ENCODE results near the gene KRTAP29-1. TPM values are rescaled to one million over a fixed set of nuclear protein-coding genes. Genes with fewer than 3 reads are reported as not detected.

KRTAP29-1 gene
- total and polyA plus RNA-seq, 12 donors, result not detected

DNA sequence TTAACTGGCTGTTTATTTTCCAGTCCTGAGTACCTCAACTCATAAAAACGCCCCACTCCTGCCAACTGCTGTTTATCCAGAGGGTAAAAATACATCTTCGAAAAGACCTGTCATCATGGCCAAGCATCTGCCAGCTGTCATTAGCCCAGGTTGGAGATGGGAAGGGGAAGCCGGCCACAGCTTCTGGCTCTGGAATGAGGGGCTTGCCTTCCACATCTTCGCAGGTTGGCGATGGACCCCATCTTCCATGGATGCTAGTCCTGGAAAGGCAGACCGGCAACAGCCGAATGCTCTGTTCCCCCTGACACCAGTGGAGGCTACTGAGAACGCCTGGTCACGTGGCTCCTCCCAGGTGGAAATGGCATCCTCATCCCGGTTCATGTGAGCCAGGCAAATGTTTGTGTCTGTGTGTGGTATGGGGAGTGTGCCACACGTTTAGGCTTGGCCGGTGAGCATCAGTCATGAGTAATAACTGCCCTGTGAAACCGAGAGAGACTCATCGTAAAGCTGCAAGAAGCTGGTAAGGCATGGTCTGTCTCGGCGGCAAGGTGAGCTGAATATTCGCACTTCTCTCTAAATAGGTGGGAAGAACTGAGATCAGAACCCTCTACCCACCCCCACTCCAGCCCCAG is 13.3 kb upstream of the KRTAP29-1 start:
- WGBS, 2 donors, result 71 to 72% methylated on average over 17 of the region's 17 CpGs
- peaks cover 0 to 21% (median 7%) of the 10 kb centered on the region in 11 donors for H3K9me3 ChIP-seq
- intact Hi-C loops (cut with DNase I), result no loop called here
- no peaks in the 10 kb centered on the region for H3K36me3 ChIP-seq
- H3K4me3 ChIP-seq, result no peak overlapping the region
- no peak overlapping the region for H3K27ac ChIP-seq
- no peaks in the 10 kb centered on the region for H3K4me1 ChIP-seq
- H3K27me3 ChIP-seq, result peaks cover 0 to 38% (median 25%) of the 10 kb centered on the region in 7 donors
- DNase-seq, result no peak
- no peak for ATAC-seq
- TF ChIP-seq, protein P1, sequence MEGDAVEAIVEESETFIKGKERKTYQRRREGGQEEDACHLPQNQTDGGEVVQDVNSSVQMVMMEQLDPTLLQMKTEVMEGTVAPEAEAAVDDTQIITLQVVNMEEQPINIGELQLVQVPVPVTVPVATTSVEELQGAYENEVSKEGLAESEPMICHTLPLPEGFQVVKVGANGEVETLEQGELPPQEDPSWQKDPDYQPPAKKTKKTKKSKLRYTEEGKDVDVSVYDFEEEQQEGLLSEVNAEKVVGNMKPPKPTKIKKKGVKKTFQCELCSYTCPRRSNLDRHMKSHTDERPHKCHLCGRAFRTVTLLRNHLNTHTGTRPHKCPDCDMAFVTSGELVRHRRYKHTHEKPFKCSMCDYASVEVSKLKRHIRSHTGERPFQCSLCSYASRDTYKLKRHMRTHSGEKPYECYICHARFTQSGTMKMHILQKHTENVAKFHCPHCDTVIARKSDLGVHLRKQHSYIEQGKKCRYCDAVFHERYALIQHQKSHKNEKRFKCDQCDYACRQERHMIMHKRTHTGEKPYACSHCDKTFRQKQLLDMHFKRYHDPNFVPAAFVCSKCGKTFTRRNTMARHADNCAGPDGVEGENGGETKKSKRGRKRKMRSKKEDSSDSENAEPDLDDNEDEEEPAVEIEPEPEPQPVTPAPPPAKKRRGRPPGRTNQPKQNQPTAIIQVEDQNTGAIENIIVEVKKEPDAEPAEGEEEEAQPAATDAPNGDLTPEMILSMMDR (IDR thresholded peaks at IDR 0.05), result no peak

DNA sequence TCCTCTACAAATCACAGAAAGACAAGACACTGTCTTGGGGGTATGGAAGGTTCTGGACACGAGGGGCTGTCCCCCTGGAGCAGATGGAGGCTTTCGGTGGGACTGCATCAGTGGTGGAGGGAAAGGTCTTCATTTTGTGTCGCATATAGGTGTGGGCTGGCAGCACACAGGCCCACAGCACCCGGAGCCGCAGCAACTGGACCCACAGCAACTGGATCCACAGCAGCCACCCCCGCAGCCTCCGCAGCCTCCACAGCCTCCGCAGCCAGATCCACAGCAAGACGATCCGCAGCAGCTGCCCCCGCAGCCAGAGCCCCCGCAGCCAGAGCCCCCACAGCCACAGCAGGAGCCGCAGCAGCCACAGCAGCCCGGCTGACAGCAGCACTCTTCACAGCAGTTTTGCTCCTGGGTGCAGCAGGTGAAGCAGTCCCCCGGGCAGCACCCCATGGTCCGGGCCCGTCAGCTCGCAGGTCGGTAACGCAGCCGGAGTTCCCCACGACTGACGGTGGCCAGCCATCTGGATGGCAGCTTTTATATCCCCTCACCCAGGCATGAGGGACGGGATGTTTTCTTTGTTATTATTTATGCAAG is 12.6 kb upstream of the KRTAP29-1 start, which contains the start of gene KRTAP17-1:
Gene KRTAP17-1 (minus strand): TSS at position 507 of the 591 bp plus-strand sequence. CDS start 60 bp downstream, at position 447.
- WGBS, 2 donors, result 80% methylated on average over 24 of the region's 24 CpGs
- Histone ChIP-seq H3K4me1 (no peaks in the 10 kb centered on the region), H3K27me3 (peaks cover 0 to 40% (median 26%) of the 10 kb centered on the region in 7 donors), H3K27ac (no peak within 1 kb of the TSS), H3K36me3 (no peaks in the 10 kb centered on the region), H3K4me3 (no peak within 1 kb of the TSS), H3K9me3 (peaks cover 0 to 15% (median 7%) of the 10 kb centered on the region in 11 donors)
- intact Hi-C loops (cut with DNase I), result no loop called here
- no peak for DNase-seq
- TF ChIP-seq, protein P1 (IDR thresholded peaks at IDR 0.05), result no peak
- ATAC-seq, result no peak

DNA sequence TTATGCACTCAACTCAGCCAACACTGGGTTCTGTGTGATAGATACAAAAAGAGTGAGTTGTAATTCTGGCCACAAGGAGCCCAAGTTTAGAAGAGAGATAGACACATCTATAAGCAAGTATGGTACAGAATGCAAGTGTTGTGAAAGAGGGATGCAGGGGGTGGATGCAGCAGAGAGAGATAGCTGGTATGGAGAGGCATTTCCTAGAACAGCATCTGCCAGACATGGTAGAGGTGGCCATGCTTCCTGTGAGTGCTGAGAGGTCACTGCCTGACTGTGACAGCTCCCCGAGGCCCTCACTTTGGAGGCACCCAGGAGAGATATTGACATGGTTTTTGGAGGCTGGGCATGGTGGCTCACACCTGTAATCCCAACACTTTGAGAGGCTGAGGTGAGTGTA is 8.5 kb upstream of the KRTAP29-1 start:
- TF ChIP-seq, protein P1 (IDR thresholded peaks at IDR 0.05), result no peak
- H3K27ac ChIP-seq, result no peak overlapping the region
- H3K9me3 ChIP-seq, result no peaks in the 10 kb centered on the region
- H3K27me3 ChIP-seq, result peaks cover 0 to 41% (median 28%) of the 10 kb centered on the region in 7 donors
- ATAC-seq (no peak), DNase-seq (no peak)
- intact Hi-C loops (cut with DNase I), result no loop called here
- H3K36me3 ChIP-seq, result no peaks in the 10 kb centered on the region
- H3K4me3 ChIP-seq, result no peak overlapping the region
- 35 to 66% methylated on average over 1 of the region's 1 CpG for WGBS, 2 donors
- peaks cover 0 to 26% (median 4%) of the 10 kb centered on the region in 9 donors for H3K4me1 ChIP-seq

DNA sequence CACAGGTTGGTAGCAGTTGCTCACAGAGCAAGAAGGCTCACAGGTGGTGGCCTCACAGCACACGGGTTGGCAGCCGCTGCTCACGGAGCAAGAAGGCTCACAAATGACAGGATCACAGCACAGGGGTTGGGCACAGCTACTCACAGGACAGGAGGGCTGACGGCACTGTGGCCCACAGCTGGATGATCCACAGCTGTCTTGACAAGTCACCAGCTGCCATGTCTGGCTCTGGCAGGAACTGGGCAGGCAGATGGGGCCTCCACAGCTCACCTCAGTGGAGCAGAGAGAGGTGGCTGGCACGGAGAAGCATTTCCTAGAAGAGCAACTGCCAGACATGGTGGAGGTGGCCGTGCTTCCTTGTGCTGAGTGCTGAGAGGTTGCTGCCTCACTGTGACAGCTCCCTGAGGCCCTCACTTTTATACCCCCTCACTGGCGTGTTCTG is 6.3 kb upstream of the KRTAP29-1 start, which contains the start of gene KRTAP16-1:
Gene KRTAP16-1 (minus strand): TSS at position 392 of the 442 bp plus-strand sequence. CDS start 56 bp downstream, at position 336.
- intact Hi-C loops (cut with DNase I), result loop anchor here in 1 of 10 donors (10.0 kb wide), 1 partner anchor 186 kb away; no protein-coding TSS in a partner anchor
- ATAC-seq, result peak in 3 of 8 donors; percentile 22 to 36 (median 26)
- peak within 1 kb of the TSS in 3 of 10 donors; percentile 3 to 85 (median 34) for H3K27ac ChIP-seq
- DNase-seq, result no peak
- H3K4me3 ChIP-seq, result peak within 1 kb of the TSS in 2 of 10 donors; percentile 14 to 24
- no peaks in the 10 kb centered on the region for H3K36me3 ChIP-seq
- H3K27me3 ChIP-seq, result peaks cover 0 to 31% (median 8%) of the 10 kb centered on the region in 7 donors
- 66 to 71% methylated on average over 7 of the region's 7 CpGs for WGBS, 2 donors
- H3K4me1 ChIP-seq, result peaks cover 0 to 26% (median 4%) of the 10 kb centered on the region in 9 donors
- H3K9me3 ChIP-seq, result no peaks in the 10 kb centered on the region
- TF ChIP-seq, protein P1 (IDR thresholded peaks at IDR 0.05), result no peak
